Keratinocyte (primary cell): ENCODE data around the gene DRD1. TPM values are rescaled to one million over a fixed set of nuclear protein-coding genes. Genes with fewer than 3 reads are reported as not detected.

Source experiments
- DNase-seq: peaks from one replicate; pipeline ENCODE4 v3.0.0-alpha.2; 2011; ENCODE audit warnings: low read depth, missing footprints, low spot score
- FAIRE-seq: peaks from 2 replicates; lab custom pipeline; 2011; peaks lifted over from hg19 to GRCh38; lab: Jason Lieb, UNC
- H2AFZ ChIP-seq: 2 replicates; pipeline ENCODE4 v1.6.0; 2012; ENCODE audit warnings: low read length, control low read depth, inconsistent platforms; ENCODE audit not compliant: control insufficient read depth
- H3K27ac ChIP-seq: 2 replicates; pipeline ENCODE4 v1.5.1; 2011; ENCODE audit warnings: low read length; ENCODE audit not compliant: control insufficient read depth, insufficient read depth
- H3K27me3 ChIP-seq: 3 replicates; pipeline ENCODE4 v1.6.0; 2011; ENCODE audit warnings: low read length; ENCODE audit not compliant: control insufficient read depth, insufficient read depth; ENCODE audit errors: extremely low read depth
- H3K36me3 ChIP-seq, 2 experiments: 2 replicates in 1 of 2; 3 replicates in 1 of 2; pipeline ENCODE4 v1.5.1; 2011; ENCODE audit warnings: low read length in 2 of 2, mild to moderate bottlenecking in 1 of 2; ENCODE audit not compliant: control insufficient read depth in 2 of 2, insufficient read depth in 2 of 2; ENCODE audit errors: extremely low read depth in 1 of 2
- H3K4me1 ChIP-seq: 3 replicates; pipeline ENCODE4 v1.5.1; 2011; ENCODE audit warnings: low read length; ENCODE audit not compliant: control insufficient read depth, insufficient read depth; ENCODE audit errors: extremely low read depth
- H3K4me2 ChIP-seq: 3 replicates; pipeline ENCODE4 v1.6.0; 2011; ENCODE audit warnings: low read depth, low read length; ENCODE audit not compliant: control insufficient read depth, insufficient read depth; ENCODE audit errors: extremely low read depth
- H3K4me3 ChIP-seq, 3 experiments: fragments of 200-600 bp in 1 of 3; sonication (generic) in 1 of 3; 2 replicates in 2 of 3; 3 replicates in 1 of 3; pipeline ENCODE4 v1.5.1; 2011 to 2016; ENCODE audit warnings: low read length in 3 of 3, mild to moderate bottlenecking in 3 of 3, control low read depth in 2 of 3, inconsistent platforms in 1 of 3, low read depth in 1 of 3, mixed read lengths in 1 of 3, mixed run types in 1 of 3, moderate library complexity in 1 of 3; ENCODE audit not compliant: control insufficient read depth in 2 of 3, insufficient read depth in 2 of 3; ENCODE audit errors: extremely low read depth in 1 of 3
- H3K79me2 ChIP-seq: 2 replicates; pipeline ENCODE4 v1.6.0; 2012; ENCODE audit warnings: low read length; ENCODE audit not compliant: control insufficient read depth, insufficient read depth
- H3K9ac ChIP-seq: 3 replicates; pipeline ENCODE4 v1.6.0; 2011; ENCODE audit warnings: low read length; ENCODE audit not compliant: control insufficient read depth, insufficient read depth; ENCODE audit errors: extremely low read depth
- H3K9me1 ChIP-seq: 3 replicates; pipeline ENCODE4 v1.6.0; 2011; ENCODE audit warnings: low read length; ENCODE audit not compliant: control insufficient read depth, insufficient read depth; ENCODE audit errors: extremely low read depth
- H3K9me3 ChIP-seq: 2 replicates; pipeline ENCODE4 v1.5.1; 2012; ENCODE audit warnings: low read depth, low read length; ENCODE audit not compliant: control insufficient read depth
- H4K20me1 ChIP-seq: 3 replicates; pipeline ENCODE4 v1.6.0; 2011; ENCODE audit warnings: low read length; ENCODE audit not compliant: control insufficient read depth, insufficient read depth; ENCODE audit errors: extremely low read depth
- CTCF ChIP-seq, 3 experiments: IDR thresholded peaks in 1 of 3; conservative IDR thresholded peaks in 1 of 3; optimal IDR thresholded peaks in 1 of 3; 2 replicates in 2 of 3; 3 replicates in 1 of 3; pipeline versions ENCODE3 to v1.5.1; 2011; ENCODE audit warnings: low read length in 3 of 3, mild to moderate bottlenecking in 3 of 3, moderate library complexity in 2 of 3, control low read depth in 1 of 3, inconsistent platforms in 1 of 3; ENCODE audit not compliant: insufficient read depth in 2 of 3; ENCODE audit errors: extremely low read depth in 1 of 3
- EZH2 ChIP-seq: IDR thresholded peaks from one replicate; pipeline ENCODE4 v1.6.1; 2012; ENCODE audit warnings: inconsistent platforms, mild to moderate bottlenecking, low read length, moderate library complexity
- dilution Hi-C: fragments of 300-500 bp; cut with MboI; formaldehyde crosslinking; loops from one replicate; pipeline ENCODE4 v1.7.0; 2020; ENCODE audit warnings: low sequenced_read_pairs; ENCODE audit not compliant: extremely low pct_ligation_motif_present
- polyA plus RNA-seq, 5 experiments: library from polyadenylated mRNA; depleted of rRNA in 3 of 5; stranded (reverse) in 3 of 5; stranded (forward) in 1 of 5; unstranded in 1 of 5; fragments of >200 nt; gene quantifications; 1 replicate in 1 of 5; 2 replicates in 3 of 5; 3 replicates in 1 of 5; pipeline versions ENCODE4 v1.2.1 to v1.2.3, GENCODE V29; 2011 to 2012; ENCODE audit warnings: missing spikeins in 2 of 5, low read depth in 1 of 5, low replicate concordance in 1 of 5

DRD1 gene
- polyA plus RNA-seq, 1 donor (not counting 4 experiments of a cell fraction or from before 2014, with no cell fraction given): not detected

DNA sequence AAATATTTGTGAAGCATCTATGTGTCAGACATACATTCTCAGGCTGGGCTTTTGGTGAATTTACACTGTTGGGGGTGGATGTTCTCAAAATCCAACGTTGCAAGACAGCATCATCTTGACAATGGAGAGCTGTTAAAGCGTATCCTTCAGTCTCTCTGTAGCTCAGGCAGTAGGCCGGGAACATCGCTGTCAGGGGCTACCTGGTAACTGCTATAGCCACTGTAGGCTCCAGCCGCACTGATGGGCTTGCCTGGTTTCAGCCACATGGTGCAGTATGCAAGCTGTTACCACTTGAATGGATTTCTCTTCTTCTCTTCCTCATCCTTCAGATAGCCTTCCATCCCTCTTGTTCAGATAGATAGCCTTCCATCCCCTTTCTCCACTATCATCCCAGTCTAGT lies 51.7 kb downstream of the DRD1 start:
- no peak overlapping the region for H3K9ac ChIP-seq
- TF ChIP-seq CTCF (optimal IDR thresholded peaks at IDR 0.05 in 1 of 3, IDR thresholded peaks at IDR 0.05 in 1 of 3, conservative IDR thresholded peaks at IDR 0.05 in 1 of 3; ENCODE audit: extremely low read depth in 1 of 3, insufficient read depth in 2 of 3, low read length in 3 of 3) (no peak), EZH2 (no peak)
- dilution Hi-C loops: no loop called here
- DNase-seq: no peak
- no peaks in the 10 kb centered on the region for H3K4me1 ChIP-seq
- no peak overlapping the region for H3K27ac ChIP-seq
- H3K79me2 ChIP-seq: no peaks in the 10 kb centered on the region
- H3K4me3 ChIP-seq: no peak overlapping the region
- H3K4me2 ChIP-seq: no peak overlapping the region
- FAIRE-seq: no peak
- H3K36me3 ChIP-seq: no peaks in the 10 kb centered on the region
- H3K9me3 ChIP-seq: no peaks in the 10 kb centered on the region
- H2AFZ ChIP-seq: no peak overlapping the region
- no peaks in the 10 kb centered on the region for H3K27me3 ChIP-seq
- H3K9me1 ChIP-seq: no peaks in the 10 kb centered on the region
- H4K20me1 ChIP-seq: no peaks in the 10 kb centered on the region

DNA sequence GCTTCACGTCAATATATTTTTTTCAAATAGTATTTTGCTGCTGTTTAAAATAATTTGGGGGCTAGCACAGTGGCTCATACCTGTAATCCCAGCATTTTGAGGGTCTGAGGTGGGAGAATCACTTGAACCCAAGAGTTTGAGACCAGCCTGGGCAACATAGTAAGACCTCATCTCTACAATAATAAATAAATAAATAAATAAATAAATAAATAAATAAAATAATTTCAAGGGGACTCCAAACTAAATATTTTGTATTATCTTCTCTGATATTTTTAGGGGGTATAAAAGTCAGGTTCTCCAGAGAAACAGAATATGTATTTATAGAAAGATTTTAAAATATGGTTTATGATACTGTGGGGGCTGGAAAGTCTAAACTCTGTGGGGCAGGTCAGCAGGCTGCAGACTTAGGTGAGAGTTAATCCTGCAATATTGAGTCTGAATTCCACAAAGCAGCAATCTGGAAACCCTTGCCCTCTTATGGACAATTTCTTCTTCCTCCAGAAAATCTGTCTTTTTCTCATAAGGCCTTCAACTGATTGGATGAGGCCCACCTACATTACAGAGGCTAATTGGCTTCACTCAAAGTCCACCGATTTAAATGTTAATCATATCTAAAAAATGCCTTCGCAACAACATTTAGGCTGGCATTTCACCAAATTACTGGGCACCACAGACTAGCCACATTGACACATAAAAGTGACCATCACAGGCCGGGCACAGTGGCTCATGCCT lies 53.5 kb downstream of the DRD1 start:
- no peaks in the 10 kb centered on the region for H3K27me3 ChIP-seq
- H2AFZ ChIP-seq: no peak overlapping the region
- H3K9ac ChIP-seq: no peak overlapping the region
- TF ChIP-seq EZH2: no peak
- TF ChIP-seq CTCF (optimal IDR thresholded peaks at IDR 0.05 in 1 of 3, IDR thresholded peaks at IDR 0.05 in 1 of 3, conservative IDR thresholded peaks at IDR 0.05 in 1 of 3; ENCODE audit: extremely low read depth in 1 of 3, insufficient read depth in 2 of 3, low read length in 3 of 3): no peak
- no peaks in the 10 kb centered on the region for H3K9me3 ChIP-seq
- H3K36me3 ChIP-seq: no peaks in the 10 kb centered on the region
- H3K27ac ChIP-seq: no peak overlapping the region
- dilution Hi-C loops: no loop called here
- no peaks in the 10 kb centered on the region for H3K4me1 ChIP-seq
- no peaks in the 10 kb centered on the region for H3K79me2 ChIP-seq
- no peaks in the 10 kb centered on the region for H4K20me1 ChIP-seq
- DNase-seq: no peak
- no peaks in the 10 kb centered on the region for H3K9me1 ChIP-seq
- no peak overlapping the region for H3K4me3 ChIP-seq
- no peak overlapping the region for H3K4me2 ChIP-seq
- no peak for FAIRE-seq

Other genes starting within 250 kb of the DRD1 start
- 57.1 to 133 TPM (median 80.8 TPM) in 3 replicates for gene SFXN1, start 34.4 kb upstream of the DRD1 start, polyA plus RNA-seq
- 0.08 TPM in 1 of 3 replicates, not detected in the others for gene HRH2, start 213.9 kb upstream of the DRD1 start, polyA plus RNA-seq